Stimulated activated CD4-positive, alpha-beta T cell treated with anti-CD3 and anti-CD28 coated beads, Interleukin-4, amount 100 ng/mL, for 1 hour (primary cell): Measurements from ENCODE around the gene XYLT1.

Experiments
- DNase-seq: peaks from one replicate; pipeline ENCODE4 v3.0.0-alpha.2; 2020

XYLT1 gene

GRCh38 chr16:17068524-17068923 lies 402.2 kb downstream of the XYLT1 start:
- DNase-seq, result no peak

- DNase-seq, result no peak
These were observed 402.9 kb downstream of the XYLT1 start for GRCh38 chr16:17067882-17068281.

- DNase-seq, result no peak
These were observed 407.3 kb downstream of the XYLT1 start for GRCh38 chr16:17063201-17064139.

- no peak for DNase-seq
These were observed 408.1 kb downstream of the XYLT1 start for GRCh38 chr16:17062676-17063075.

GRCh38 chr16:17061326-17061725 lies 409.4 kb downstream of the XYLT1 start:
- no peak for DNase-seq

GRCh38 chr16:17058471-17058870 lies 412.3 kb downstream of the XYLT1 start:
- DNase-seq, result no peak

GRCh38 chr16:17056666-17057065 lies 414.1 kb downstream of the XYLT1 start:
- DNase-seq, result no peak

GRCh38 chr16:17053536-17054160 lies 417.1 kb downstream of the XYLT1 start:
- DNase-seq, result no peak
